Cardiac muscle cell (in vitro differentiated cells and primary cell): ENCODE data around the gene RUNDC1. TPM values are rescaled to one million over a fixed set of nuclear protein-coding genes. Genes with fewer than 3 reads are reported as not detected.
A peak's percentile ranks its signal among the peaks of the same experiment; 100 is the strongest.
"Not testable (repeated sequence)": the region's sequence is repeated elsewhere in the genome, so short reads cannot be mapped to it uniquely, and the experiment has no call there.

Experiments used
- DNase-seq, 2 donors: peaks; one replicate each; pipeline versions ENCODE4 v3.0.0 to v3.0.0-alpha.2; 2010 to 2017; ENCODE audit warnings: low read depth in 1 of 2, low spot score in 1 of 2
- H3K27ac ChIP-seq: fragments of 200-600 bp; sonication (generic); 2 replicates; pipeline ENCODE4 v1.5.1; 2016
- H3K27me3 ChIP-seq: fragments of 200-600 bp; sonication (generic); 2 replicates; pipeline ENCODE4 v1.6.0; 2016; ENCODE audit warnings: control low read depth
- H3K36me3 ChIP-seq: fragments of 200-600 bp; sonication (generic); 2 replicates; pipeline ENCODE4 v1.5.1; 2016; ENCODE audit warnings: control low read depth
- H3K4me1 ChIP-seq: fragments of 200-600 bp; sonication (generic); 2 replicates; pipeline ENCODE4 v1.8.1; 2017; ENCODE audit warnings: low read depth, mild to moderate bottlenecking, mixed run types
- H3K4me3 ChIP-seq: fragments of 200-600 bp; sonication (generic); 2 replicates; pipeline ENCODE4 v1.5.1; 2016; ENCODE audit warnings: mild to moderate bottlenecking
- H3K9me3 ChIP-seq: fragments of 200-600 bp; sonication (generic); 2 replicates; pipeline ENCODE4 v1.5.1; 2017; ENCODE audit warnings: low read depth, mild to moderate bottlenecking, control low read depth
- CTCF ChIP-seq: IDR thresholded peaks from 2 replicates; pipeline ENCODE4 v1.5.1; 2012; ENCODE audit warnings: low read depth, mild to moderate bottlenecking, low read length
- polyA plus RNA-seq: library from polyadenylated mRNA; unstranded; fragments of >200 nt; fragmentation: Nextera tagmentation; extraction: Ambion mirVana; gene quantifications from 2 replicates; pipeline ENCODE4 v1.2.1, GENCODE V29; 2016
- total RNA-seq: library from RNA; depleted of rRNA; stranded (reverse); fragments of >200 nt; gene quantifications from 2 replicates; pipeline ENCODE4 v1.2.3, GENCODE V29; 2016

RUNDC1 gene
- total and polyA plus RNA-seq, 2 experiments from 2014 or later = 28.8 to 33.8 TPM

GRCh38 chr17:42975265-42975664, 5.1 kb upstream of the RUNDC1 start:
- Histone ChIP-seq H3K4me1 (peaks cover 12% of the 10 kb centered on the region), H3K4me3 (no peak overlapping the region), H3K27me3 (no peaks in the 10 kb centered on the region), H3K27ac (no peak overlapping the region), H3K9me3 (no peaks in the 10 kb centered on the region), H3K36me3 (peaks cover 3% of the 10 kb centered on the region)
- no peak for TF ChIP-seq CTCF
- DNase-seq = no peak

DNA sequence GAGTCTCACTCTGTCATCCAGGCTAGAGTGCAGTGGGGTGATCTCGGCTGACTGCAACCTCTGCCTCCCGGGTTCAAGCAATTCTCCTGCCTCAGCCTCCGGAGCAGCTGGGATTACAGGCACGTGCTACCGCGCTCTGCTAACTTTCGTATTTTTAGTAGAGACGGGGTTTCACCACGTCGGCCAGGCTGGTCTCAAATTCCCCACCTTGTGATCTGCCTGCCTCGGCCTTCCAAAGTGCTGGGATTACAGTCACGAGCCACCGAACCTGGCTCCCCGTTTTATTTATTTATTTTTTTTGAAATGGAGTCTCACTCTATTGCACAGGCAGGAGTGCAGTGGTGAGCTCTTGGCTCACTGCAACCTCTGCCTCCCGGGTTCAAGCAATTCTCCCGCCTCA, 4.7 kb upstream of the RUNDC1 start:
- H3K4me1 ChIP-seq = peaks cover 12% of the 10 kb centered on the region
- H3K36me3 ChIP-seq, H3K27ac ChIP-seq, H3K9me3 ChIP-seq, DNase-seq, H3K27me3 ChIP-seq, H3K4me3 ChIP-seq: not testable (repeated sequence)

DNA sequence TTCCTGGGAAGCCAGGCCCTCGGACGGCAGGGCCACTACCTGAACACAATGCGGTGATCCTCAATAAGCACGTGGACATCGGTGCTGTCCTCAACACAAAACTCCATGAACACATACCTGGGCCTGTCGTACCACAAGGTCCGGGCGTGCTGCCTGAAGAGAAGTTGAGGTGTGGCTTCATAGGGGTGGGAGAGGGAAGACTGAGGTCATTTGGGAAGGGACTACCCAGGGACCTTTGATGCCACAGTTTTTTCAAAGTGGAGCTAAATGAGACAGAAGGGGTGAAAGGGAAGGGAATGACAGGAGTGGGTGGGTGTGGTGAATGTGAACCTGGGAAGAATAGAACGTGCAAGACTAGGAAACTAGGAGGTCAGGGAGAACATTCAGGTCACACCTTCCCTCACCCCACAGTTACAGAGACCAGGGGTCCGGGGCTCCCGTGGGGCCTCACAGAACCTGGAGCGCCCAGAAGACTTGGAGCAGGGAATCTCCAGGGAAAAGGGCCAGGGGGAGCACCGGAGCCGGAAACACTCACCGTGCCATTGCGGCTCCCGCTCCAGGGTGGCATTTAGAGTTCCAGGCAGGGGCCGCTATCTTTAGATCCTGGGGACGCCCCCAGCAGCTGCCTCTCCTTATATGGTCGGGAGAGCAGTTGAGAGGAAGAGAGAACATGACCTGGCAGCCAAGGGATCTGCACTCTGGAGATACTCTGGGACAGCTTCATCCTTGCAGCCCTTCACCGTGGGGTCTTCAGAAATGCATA, 673 bp upstream of the RUNDC1 start, which contains the start of gene PTGES3L:
Gene PTGES3L (minus strand): TSS at position 570 of the 763 bp plus-strand sequence. CDS start 27 bp downstream, at position 543.
- Histone ChIP-seq H3K27me3 (no peaks in the 10 kb centered on the region), H3K4me1 (peaks cover 20% of the 10 kb centered on the region), H3K4me3 (peak within 1 kb of the TSS; percentile 94), H3K27ac (peak within 1 kb of the TSS; percentile 100), H3K9me3 (no peaks in the 10 kb centered on the region), H3K36me3 (peaks cover 4% of the 10 kb centered on the region)
- TF ChIP-seq CTCF = peak; percentile 3
- DNase-seq = peak; percentile 60 to 93

DNA sequence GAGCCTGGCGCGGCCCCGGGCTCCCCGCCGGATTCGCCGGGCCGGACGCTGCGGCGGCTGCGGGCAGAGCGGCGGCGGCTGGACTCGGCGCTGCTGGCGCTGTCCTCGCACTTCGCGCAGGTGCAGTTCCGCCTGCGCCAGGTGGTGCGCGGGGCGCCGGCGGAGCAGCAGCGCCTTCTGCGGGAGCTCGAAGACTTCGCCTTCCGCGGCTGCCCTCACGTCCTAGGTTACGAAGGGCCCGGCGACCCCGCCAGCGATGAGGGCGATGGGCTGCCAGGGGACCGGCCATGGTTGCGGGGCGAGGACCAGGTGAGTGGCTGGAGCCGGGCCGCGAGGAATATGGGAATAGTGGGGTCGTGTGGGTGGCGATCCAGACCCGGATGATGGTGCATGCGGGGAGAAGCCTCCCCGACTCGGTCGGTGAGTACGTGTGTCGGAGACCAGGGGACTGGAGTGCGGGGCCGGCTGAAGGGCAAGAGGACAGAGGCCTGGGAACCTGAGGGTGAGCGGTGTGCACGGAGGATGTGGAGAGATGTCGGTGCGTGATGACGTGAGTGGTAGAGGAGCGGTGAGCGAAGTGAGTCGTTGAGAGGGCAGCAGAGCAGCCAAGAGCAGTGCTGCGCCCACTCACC, 517 bp downstream of the RUNDC1 start:
- Histone ChIP-seq H3K27ac (peak overlapping the region; percentile 100), H3K4me1 (peaks cover 20% of the 10 kb centered on the region), H3K9me3 (no peaks in the 10 kb centered on the region), H3K4me3 (peak overlapping the region; percentile 94), H3K36me3 (peaks cover 8% of the 10 kb centered on the region), H3K27me3 (no peaks in the 10 kb centered on the region)
- no peak for TF ChIP-seq CTCF
- DNase-seq = peak; percentile 54 to 77

GRCh38 chr17:42982266-42982665, 1.9 kb downstream of the RUNDC1 start:
- H3K27me3 ChIP-seq = no peaks in the 10 kb centered on the region
- H3K36me3 ChIP-seq = peaks cover 17% of the 10 kb centered on the region
- H3K4me1 ChIP-seq = peaks cover 20% of the 10 kb centered on the region
- H3K9me3 ChIP-seq = no peaks in the 10 kb centered on the region
- H3K4me3 ChIP-seq = no peak overlapping the region
- peak overlapping the region; percentile 100 for H3K27ac ChIP-seq
- no peak for DNase-seq
- TF ChIP-seq CTCF = no peak

- H3K4me1 ChIP-seq = peaks cover 8% of the 10 kb centered on the region
- H3K27ac ChIP-seq = no peak overlapping the region
- peaks cover 42% of the 10 kb centered on the region for H3K36me3 ChIP-seq
- H3K9me3 ChIP-seq = no peaks in the 10 kb centered on the region
- H3K27me3 ChIP-seq = no peaks in the 10 kb centered on the region
- no peak for DNase-seq
- H3K4me3 ChIP-seq = no peak overlapping the region
- TF ChIP-seq CTCF = no peak
Observed at GRCh38 chr17:42985225-42985624, 4.9 kb downstream of the RUNDC1 start.
